CD14-positive monocyte (primary cell): ENCODE results near the gene UBN2. TPM values are rescaled to one million over a fixed set of nuclear protein-coding genes. Genes with fewer than 3 reads are reported as not detected.

Experiments
- DNase-seq, 3 donors: peaks; one replicate each; pipeline ENCODE4 v3.0.0-alpha.2; 2011 to 2022
- H2AFZ ChIP-seq: 2 replicates; pipeline ENCODE4 v1.6.0; 2012; ENCODE audit warnings: mild to moderate bottlenecking, low read depth, low read length, inconsistent platforms; ENCODE audit not compliant: insufficient read depth, poor library complexity, severe bottlenecking
- H3K27ac ChIP-seq, 2 donors: 1 replicate in 1 of 2; 2 replicates in 1 of 2; pipeline ENCODE4 v1.5.1; 2012 to 2013; ENCODE audit warnings: low read length in 2 of 2, control low read depth in 1 of 2, inconsistent platforms in 1 of 2, low read depth in 1 of 2, mild to moderate bottlenecking in 1 of 2
- H3K27me3 ChIP-seq, 2 donors: one replicate each; pipeline versions ENCODE4 v1.6.0 to v1.6.1; 2011 to 2013; ENCODE audit warnings: low read length in 2 of 2; ENCODE audit not compliant: control insufficient read depth in 2 of 2, insufficient read depth in 2 of 2
- H3K36me3 ChIP-seq, 2 donors: replicated peaks in 1 of 2; 1 replicate in 1 of 2; 2 replicates in 1 of 2; pipeline versions ENCODE4 v1.5.1 to v1.6.1; 2012 to 2013; ENCODE audit warnings: low read length in 2 of 2, control low read depth in 1 of 2, inconsistent platforms in 1 of 2, mild to moderate bottlenecking in 1 of 2; ENCODE audit not compliant: insufficient read depth in 2 of 2, control insufficient read depth in 1 of 2
- H3K4me1 ChIP-seq, 2 donors: 1 replicate in 1 of 2; 2 replicates in 1 of 2; pipeline versions ENCODE4 v1.5.1 to v1.6.1; 2012 to 2013; ENCODE audit warnings: low read length in 2 of 2, control low read depth in 1 of 2, inconsistent platforms in 1 of 2, mild to moderate bottlenecking in 1 of 2, moderate library complexity in 1 of 2; ENCODE audit not compliant: insufficient read depth in 2 of 2, control insufficient read depth in 1 of 2
- H3K4me2 ChIP-seq: replicated peaks from 2 replicates; pipeline ENCODE3; 2012; ENCODE audit warnings: low read length, moderate library complexity, mild to moderate bottlenecking; ENCODE audit not compliant: poor library complexity, severe bottlenecking; ENCODE audit errors: extremely low read depth
- H3K4me3 ChIP-seq, 3 experiments: fragments of 200-600 bp in 1 of 3; sonication (generic) in 1 of 3; replicated peaks in 1 of 3; 1 replicate in 2 of 3; 2 replicates in 1 of 3; pipeline ENCODE4 v1.5.1; 2011 to 2013; ENCODE audit warnings: low read length in 3 of 3, mild to moderate bottlenecking in 3 of 3, control low read depth in 2 of 3, low read depth in 2 of 3, inconsistent platforms in 1 of 3, moderate library complexity in 1 of 3
- H3K79me2 ChIP-seq: 2 replicates; pipeline ENCODE4 v1.6.0; 2012; ENCODE audit warnings: mild to moderate bottlenecking, control low read depth, inconsistent platforms, low read length, moderate library complexity; ENCODE audit not compliant: insufficient read depth
- H3K9ac ChIP-seq: 2 replicates; pipeline ENCODE4 v1.6.0; 2017; ENCODE audit warnings: low read length, mild to moderate bottlenecking; ENCODE audit not compliant: insufficient read depth, poor library complexity, severe bottlenecking
- H3K9me3 ChIP-seq, 2 donors: replicated peaks in 1 of 2; 1 replicate in 1 of 2; 2 replicates in 1 of 2; pipeline versions ENCODE4 v1.5.1 to v1.6.1; 2012 to 2013; ENCODE audit warnings: low read length in 2 of 2, control low read depth in 1 of 2; ENCODE audit not compliant: control insufficient read depth in 1 of 2, insufficient read depth in 1 of 2
- H4K20me1 ChIP-seq: 2 replicates; pipeline ENCODE4 v1.6.0; 2012; ENCODE audit warnings: mild to moderate bottlenecking, low read length, control low read depth, moderate library complexity; ENCODE audit not compliant: insufficient read depth
- H3K27ac Mint-ChIP-seq, 7 donors: one replicate each; pipeline ENCODE4 v1.8.0; 2020; ENCODE audit warnings: mild to moderate bottlenecking in 7 of 7, mixed read lengths in 7 of 7, moderate library complexity in 6 of 7, inconsistent platforms in 2 of 7
- H3K27me3 Mint-ChIP-seq, 3 donors: one replicate each; pipeline ENCODE4 v1.8.0; 2021 to 2022; ENCODE audit warnings: low read depth in 3 of 3, mild to moderate bottlenecking in 3 of 3, mixed read lengths in 3 of 3, moderate library complexity in 3 of 3, inconsistent platforms in 1 of 3
- H3K36me3 Mint-ChIP-seq, 2 donors: one replicate each; pipeline ENCODE4 v1.8.0; 2020; ENCODE audit warnings: mixed read lengths in 2 of 2, inconsistent platforms in 1 of 2, mild to moderate bottlenecking in 1 of 2
- H3K4me1 Mint-ChIP-seq: one replicate; pipeline ENCODE4 v1.8.0; 2020; ENCODE audit warnings: mild to moderate bottlenecking, mixed read lengths
- H3K4me3 Mint-ChIP-seq, 2 donors: one replicate each; pipeline ENCODE4 v1.8.0; 2020; ENCODE audit warnings: mild to moderate bottlenecking in 2 of 2, mixed read lengths in 2 of 2, moderate library complexity in 1 of 2
- H3K9me3 Mint-ChIP-seq, 7 donors: one replicate each; pipeline ENCODE4 v1.8.0; 2020 to 2022; ENCODE audit warnings: mixed read lengths in 7 of 7, mild to moderate bottlenecking in 6 of 7, moderate library complexity in 6 of 7, inconsistent platforms in 2 of 7
- WGBS: methylation state at CpG from one replicate; pipeline ENCODE4 v1.1.5; 2013; ENCODE audit warnings: missing lambda C conversion rate; ENCODE audit not compliant: insufficient coverage; 5-methylcytosine and 5-hydroxymethylcytosine counted together
- intact Hi-C, 2 donors: fragments of 100-400 bp; cut with micrococcal nuclease; formaldehyde crosslinking; loops; one replicate each; pipeline versions ENCODE4 v1.15.0 to v1.15.1; 2023
- polyA plus RNA-seq, 3 donors: library from polyadenylated mRNA; depleted of rRNA in 1 of 3; unstranded in 2 of 3; stranded (reverse) in 1 of 3; fragments of 300-500 nt in 2 of 3; fragments of >200 nt in 1 of 3; fragmentation: Illumina TruSeq in 2 of 3; gene quantifications; 1 replicate in 2 of 3; 2 replicates in 1 of 3; pipeline ENCODE4 v1.2.3, GENCODE V29; 2012 to 2021
- TF ChIP-seq, protein P1 (sequence below): fragments of 200-600 bp; IDR thresholded peaks from one replicate; pipeline ENCODE4 v1.8.0; 2022; ENCODE audit warnings: antibody characterized with exemption, mild to moderate bottlenecking

The UBN2 gene
- polyA plus RNA-seq, 3 donors: 0.80 to 4.2 (median 1.6) TPM

DNA sequence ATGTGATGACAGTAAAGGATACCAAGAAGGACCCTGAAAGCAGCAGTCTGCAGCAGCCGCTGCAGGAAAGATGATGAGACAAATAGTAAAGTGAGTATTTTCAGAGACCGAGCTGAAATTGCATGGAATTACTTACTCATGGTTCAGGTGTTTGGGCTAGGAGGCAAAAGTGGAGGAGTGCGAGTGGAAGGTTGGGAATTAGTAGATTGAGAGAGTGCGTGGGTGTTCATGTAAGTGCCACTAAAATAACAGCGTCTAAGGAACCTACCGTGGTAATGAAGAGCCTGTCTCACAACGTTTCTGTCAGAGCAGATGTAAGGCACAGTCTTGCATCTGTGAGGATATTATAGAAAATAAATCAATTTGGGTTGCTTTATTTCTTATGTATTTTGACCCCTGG lies 61.8 kb downstream of the UBN2 start:
- no peak overlapping the region for H3K9ac ChIP-seq
- WGBS: 100% methylated on average over 4 of the region's 7 CpGs
- no peaks in the 10 kb centered on the region for H3K27me3 Mint-ChIP-seq
- no peaks in the 10 kb centered on the region for H3K9me3 ChIP-seq
- H3K36me3 Mint-ChIP-seq: peaks cover 39 to 59% of the 10 kb centered on the region in 2 donors
- H3K4me2 ChIP-seq: no peak overlapping the region
- TF ChIP-seq, protein P1, sequence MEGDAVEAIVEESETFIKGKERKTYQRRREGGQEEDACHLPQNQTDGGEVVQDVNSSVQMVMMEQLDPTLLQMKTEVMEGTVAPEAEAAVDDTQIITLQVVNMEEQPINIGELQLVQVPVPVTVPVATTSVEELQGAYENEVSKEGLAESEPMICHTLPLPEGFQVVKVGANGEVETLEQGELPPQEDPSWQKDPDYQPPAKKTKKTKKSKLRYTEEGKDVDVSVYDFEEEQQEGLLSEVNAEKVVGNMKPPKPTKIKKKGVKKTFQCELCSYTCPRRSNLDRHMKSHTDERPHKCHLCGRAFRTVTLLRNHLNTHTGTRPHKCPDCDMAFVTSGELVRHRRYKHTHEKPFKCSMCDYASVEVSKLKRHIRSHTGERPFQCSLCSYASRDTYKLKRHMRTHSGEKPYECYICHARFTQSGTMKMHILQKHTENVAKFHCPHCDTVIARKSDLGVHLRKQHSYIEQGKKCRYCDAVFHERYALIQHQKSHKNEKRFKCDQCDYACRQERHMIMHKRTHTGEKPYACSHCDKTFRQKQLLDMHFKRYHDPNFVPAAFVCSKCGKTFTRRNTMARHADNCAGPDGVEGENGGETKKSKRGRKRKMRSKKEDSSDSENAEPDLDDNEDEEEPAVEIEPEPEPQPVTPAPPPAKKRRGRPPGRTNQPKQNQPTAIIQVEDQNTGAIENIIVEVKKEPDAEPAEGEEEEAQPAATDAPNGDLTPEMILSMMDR: no peak
- no peaks in the 10 kb centered on the region for H3K9me3 Mint-ChIP-seq
- no peaks in the 10 kb centered on the region for H3K27me3 ChIP-seq
- no peak overlapping the region for H3K4me3 Mint-ChIP-seq
- H3K36me3 ChIP-seq: peaks cover 13 to 54% of the 10 kb centered on the region in 2 donors
- H3K79me2 ChIP-seq: no peaks in the 10 kb centered on the region
- no peak overlapping the region for H2AFZ ChIP-seq
- H4K20me1 ChIP-seq: no peaks in the 10 kb centered on the region
- H3K4me3 ChIP-seq: no peak overlapping the region
- H3K4me1 ChIP-seq: no peaks in the 10 kb centered on the region
- peak overlapping the region in 3 of 7 donors; percentile 0 to 80 (median 37) for H3K27ac Mint-ChIP-seq
- DNase-seq: no peak
- intact Hi-C loops: no loop called here
- H3K27ac ChIP-seq: no peak overlapping the region
- no peaks in the 10 kb centered on the region for H3K4me1 Mint-ChIP-seq

DNA sequence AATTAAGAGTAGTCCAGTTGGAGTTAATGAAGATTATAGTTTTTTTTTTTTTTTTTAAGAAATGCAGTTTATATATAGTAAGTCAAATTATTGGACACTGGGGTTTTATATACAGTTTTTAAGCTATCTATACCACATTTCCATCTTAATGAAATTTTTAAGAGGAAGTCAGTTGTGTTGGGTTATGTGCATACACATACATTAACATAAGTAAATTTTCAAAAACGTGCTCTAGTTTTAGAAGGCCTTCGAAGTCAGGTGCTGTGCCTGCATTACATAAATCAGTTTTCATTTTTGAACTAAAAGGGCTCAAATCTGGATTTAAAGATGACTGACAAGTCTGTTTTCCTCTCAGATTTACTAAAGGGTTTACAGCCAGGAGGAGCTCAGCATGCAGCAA lies 62.5 kb downstream of the UBN2 start:
- intact Hi-C loops: no loop called here
- Mint-ChIP-seq H3K36me3 (peaks cover 35 to 56% of the 10 kb centered on the region in 2 donors), H3K4me1 (no peaks in the 10 kb centered on the region), H3K9me3 (no peaks in the 10 kb centered on the region), H3K27me3 (no peaks in the 10 kb centered on the region), H3K4me3 (no peak overlapping the region), H3K27ac (peak overlapping the region in 1 of 7 donors; percentile 0)
- Histone ChIP-seq H2AFZ (no peak overlapping the region), H3K27me3 (no peaks in the 10 kb centered on the region), H3K9me3 (no peaks in the 10 kb centered on the region), H3K4me3 (no peak overlapping the region), H3K79me2 (no peaks in the 10 kb centered on the region), H3K4me1 (no peaks in the 10 kb centered on the region), H3K9ac (no peak overlapping the region), H3K27ac (no peak overlapping the region), H3K36me3 (peaks cover 15 to 54% of the 10 kb centered on the region in 2 donors), H4K20me1 (no peaks in the 10 kb centered on the region), H3K4me2 (no peak overlapping the region)
- no CpG with 5 or more reads among the region's 2 CpGs for WGBS
- TF ChIP-seq, protein P1: no peak
- no peak for DNase-seq
